ENCODE results near the gene PLGLB1. TPM values are rescaled to one million over a fixed set of nuclear protein-coding genes. Genes with fewer than 3 reads are reported as not detected.
"Not testable (repeated sequence)": the region's sequence is repeated elsewhere in the genome, so short reads cannot be mapped to it uniquely, and the experiment has no call there.

PLGLB1 gene
- 1 to 10 TPM in 8 of 9 donors, under 1 TPM in 1; 0.60 to 3.3 (median 1.7) TPM for total RNA-seq
- polyA plus RNA-seq = 1 to 10 TPM in 1 of 2 donors, under 1 TPM in 1; 0.42 to 2.2 TPM
- long read RNA-seq, donor 1 = 0 reads
- long read RNA-seq, donor 2 = 0 reads
- long read RNA-seq, donor 3 = 0 reads

GRCh38 chr2:87021744-87022143, at the start of gene PLGLB1:
TSS of gene PLGLB1 (minus strand) at chr2:87021844. CDS start at chr2:87021783, 61 bp downstream.
- intact Hi-C loops (cut with DNase I); H3K27me3 ChIP-seq; H3K36me3 ChIP-seq; ATAC-seq; H3K27ac ChIP-seq; H3K4me1 ChIP-seq; H3K4me3 ChIP-seq; H3K9me3 ChIP-seq: not testable (repeated sequence)
- peak in 1 of 5 donors; percentile 9 for DNase-seq
- WGBS, 4 donors = no CpG with 5 or more reads among the region's 3 CpGs

DNA sequence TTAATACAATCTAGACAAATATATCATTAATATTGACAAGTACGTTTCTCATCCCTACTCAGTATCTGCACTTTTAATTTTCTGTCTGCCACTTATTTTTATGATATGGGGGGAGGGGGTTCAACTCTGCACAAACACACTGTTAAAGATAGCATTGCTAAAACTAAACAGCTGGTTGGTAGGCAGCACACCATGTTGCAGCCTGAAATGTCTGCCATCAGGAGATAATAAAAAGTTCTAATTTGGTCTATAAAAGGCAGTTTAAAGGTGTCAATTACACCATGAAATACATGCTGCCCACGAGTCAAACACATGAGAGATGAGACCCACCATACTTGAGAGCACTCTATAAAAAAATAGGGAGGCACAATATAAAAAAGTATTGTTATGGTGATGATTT, 42.7 kb upstream of the PLGLB1 start:
- DNase-seq; H3K4me1 ChIP-seq; H3K27ac ChIP-seq; intact Hi-C loops (cut with DNase I); H3K4me3 ChIP-seq; H3K27me3 ChIP-seq; H3K9me3 ChIP-seq; ATAC-seq; H3K36me3 ChIP-seq: not testable (repeated sequence)
- WGBS, 4 donors = 46 to 64% (median 60%) methylated on average over 1 of the region's 2 CpGs

GRCh38 chr2:87063431-87063830, 41.8 kb upstream of the PLGLB1 start:
- H3K4me1 ChIP-seq; H3K9me3 ChIP-seq; DNase-seq; intact Hi-C loops (cut with DNase I); H3K27me3 ChIP-seq; H3K4me3 ChIP-seq; H3K36me3 ChIP-seq; H3K27ac ChIP-seq: not testable (repeated sequence)
- WGBS, 4 donors = no CpG with 5 or more reads among the region's 2 CpGs
- ATAC-seq = peak in 3 of 4 donors; percentile 34 to 49 (median 44)

DNA sequence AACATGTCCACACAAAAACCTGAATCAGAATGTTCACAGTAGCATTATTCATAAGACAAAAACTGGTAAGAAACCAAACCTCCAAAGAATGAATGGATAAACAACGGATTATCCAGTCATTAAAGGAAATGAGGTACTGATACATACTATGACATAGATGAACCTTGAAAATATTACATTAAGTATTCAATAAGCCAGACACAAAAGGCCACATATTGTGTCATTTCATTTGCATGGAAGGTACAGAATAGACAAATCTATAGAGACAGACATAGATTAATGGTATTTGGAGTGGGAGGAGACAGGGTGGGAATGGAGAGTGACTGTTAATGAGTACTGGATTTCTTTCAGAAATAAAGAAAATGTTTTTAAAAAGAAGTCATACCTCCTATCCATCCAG, 39.9 kb upstream of the PLGLB1 start:
- H3K27me3 ChIP-seq; H3K27ac ChIP-seq; H3K36me3 ChIP-seq; ATAC-seq; intact Hi-C loops (cut with DNase I); H3K4me3 ChIP-seq; H3K4me1 ChIP-seq; H3K9me3 ChIP-seq; DNase-seq: not testable (repeated sequence)
- no CpG with 5 or more reads among the region's 1 CpG for WGBS, 4 donors

DNA sequence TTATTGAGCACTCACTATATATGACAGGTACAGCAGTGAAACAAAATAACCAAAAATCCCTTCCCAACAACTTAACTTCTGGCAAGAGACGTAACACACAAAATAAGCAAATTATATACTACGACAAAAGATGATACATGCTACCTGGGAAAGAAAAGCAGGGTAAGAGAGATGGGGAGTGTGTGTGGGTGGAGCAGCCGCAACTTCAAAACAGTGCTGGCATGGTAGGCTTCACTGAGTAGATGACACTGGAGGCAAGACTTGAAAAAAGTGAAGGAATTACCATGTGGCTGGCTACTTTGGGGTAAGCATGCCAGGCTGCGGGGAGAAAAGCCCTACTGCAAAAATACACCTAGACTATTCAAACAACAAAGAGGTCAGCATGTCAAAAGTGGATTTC, 36.0 kb upstream of the PLGLB1 start:
- H3K27me3 ChIP-seq; ATAC-seq; H3K4me3 ChIP-seq; H3K9me3 ChIP-seq; intact Hi-C loops (cut with DNase I); H3K4me1 ChIP-seq; H3K27ac ChIP-seq; DNase-seq; H3K36me3 ChIP-seq: not testable (repeated sequence)
- WGBS, 4 donors = 91 to 96% (median 94%) methylated on average over 3 of the region's 4 CpGs

DNA sequence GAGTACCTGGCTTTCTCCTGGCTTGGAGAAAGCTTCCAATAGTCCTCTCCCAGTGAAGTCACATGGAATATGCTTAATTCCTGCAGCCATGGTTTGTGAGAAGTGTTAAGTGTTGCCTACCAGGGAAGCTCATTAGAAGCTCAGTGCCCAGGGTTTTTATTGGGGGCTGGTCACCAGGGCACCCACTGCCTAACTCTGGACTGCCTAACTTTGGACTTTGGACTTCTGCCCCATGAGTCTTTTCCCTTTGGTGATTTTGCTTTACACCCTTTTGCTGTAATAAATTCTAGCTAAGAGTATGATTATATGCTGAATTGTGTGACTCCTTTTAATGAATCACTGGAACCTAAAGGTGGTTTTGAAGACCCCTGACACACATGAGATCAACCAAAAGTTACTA, 35.2 kb upstream of the PLGLB1 start:
- H3K4me1 ChIP-seq; H3K36me3 ChIP-seq; DNase-seq; H3K4me3 ChIP-seq; H3K27ac ChIP-seq; ATAC-seq; intact Hi-C loops (cut with DNase I); H3K9me3 ChIP-seq; H3K27me3 ChIP-seq: not testable (repeated sequence)

- H3K27ac ChIP-seq; DNase-seq; H3K36me3 ChIP-seq; H3K4me3 ChIP-seq; H3K9me3 ChIP-seq; H3K4me1 ChIP-seq; intact Hi-C loops (cut with DNase I); H3K27me3 ChIP-seq: not testable (repeated sequence)
- no CpG with 5 or more reads among the region's 11 CpGs for WGBS, 4 donors
- peak in 2 of 4 donors; percentile 31 to 54 for ATAC-seq
Measured at GRCh38 chr2:87056435-87056834, 34.8 kb upstream of the PLGLB1 start.

GRCh38 chr2:87054375-87054774, 32.7 kb upstream of the PLGLB1 start:
- WGBS, 4 donors = 74 to 96% (median 85%) methylated on average over 2 of the region's 4 CpGs; no CpG with 5 or more reads in 1 of the 4 donors
- DNase-seq; H3K27me3 ChIP-seq; intact Hi-C loops (cut with DNase I); H3K9me3 ChIP-seq; H3K4me3 ChIP-seq; H3K27ac ChIP-seq; H3K4me1 ChIP-seq: not testable (repeated sequence)
- H3K36me3 ChIP-seq = peaks cover 0 to 24% (median 6%) of the 10 kb centered on the region in 9 donors
- peak in 2 of 4 donors; percentile 10 to 28 for ATAC-seq
